GM21528 (cell line): Measurements from ENCODE around the gene EDRF1.
"Not testable (repeated sequence)": the region's sequence is repeated elsewhere in the genome, so short reads cannot be mapped to it uniquely, and the experiment has no call there.

ENCODE experiments used
- ATAC-seq: cut with Tn5 transposase; IDR thresholded peaks from one replicate; pipeline ENCODE4 v1.9.1; 2021; ENCODE audit warnings: mild to moderate bottlenecking, moderate library complexity; ENCODE audit not compliant: unreplicated experiment, low FRiP score

EDRF1 gene

DNA sequence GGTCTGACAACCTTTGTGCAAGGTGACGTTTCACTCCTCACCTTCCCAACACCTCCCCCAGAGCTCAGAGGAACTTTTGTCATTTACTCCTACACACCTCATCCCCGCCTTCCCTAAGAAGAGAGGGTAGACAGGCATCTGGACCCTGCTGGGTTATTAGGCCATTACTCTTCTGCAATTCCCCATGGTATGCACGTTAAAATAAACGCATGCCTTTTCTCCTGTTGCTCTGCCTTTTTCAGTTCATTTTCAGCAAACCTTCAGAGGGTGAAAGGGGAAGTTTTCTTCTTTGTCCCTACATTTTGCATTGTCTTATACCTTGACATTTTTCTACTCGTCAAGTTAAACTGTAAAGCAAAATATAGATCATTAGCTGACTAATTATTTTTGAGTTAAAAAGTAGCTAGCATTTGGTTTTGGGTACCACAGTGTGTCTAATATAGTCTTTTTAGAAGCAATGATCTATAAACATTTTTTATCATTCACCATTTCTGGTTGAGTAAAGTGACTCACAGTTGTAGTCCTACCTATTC, 10.5 kb upstream of the EDRF1 start:
- ATAC-seq, result no peak

DNA sequence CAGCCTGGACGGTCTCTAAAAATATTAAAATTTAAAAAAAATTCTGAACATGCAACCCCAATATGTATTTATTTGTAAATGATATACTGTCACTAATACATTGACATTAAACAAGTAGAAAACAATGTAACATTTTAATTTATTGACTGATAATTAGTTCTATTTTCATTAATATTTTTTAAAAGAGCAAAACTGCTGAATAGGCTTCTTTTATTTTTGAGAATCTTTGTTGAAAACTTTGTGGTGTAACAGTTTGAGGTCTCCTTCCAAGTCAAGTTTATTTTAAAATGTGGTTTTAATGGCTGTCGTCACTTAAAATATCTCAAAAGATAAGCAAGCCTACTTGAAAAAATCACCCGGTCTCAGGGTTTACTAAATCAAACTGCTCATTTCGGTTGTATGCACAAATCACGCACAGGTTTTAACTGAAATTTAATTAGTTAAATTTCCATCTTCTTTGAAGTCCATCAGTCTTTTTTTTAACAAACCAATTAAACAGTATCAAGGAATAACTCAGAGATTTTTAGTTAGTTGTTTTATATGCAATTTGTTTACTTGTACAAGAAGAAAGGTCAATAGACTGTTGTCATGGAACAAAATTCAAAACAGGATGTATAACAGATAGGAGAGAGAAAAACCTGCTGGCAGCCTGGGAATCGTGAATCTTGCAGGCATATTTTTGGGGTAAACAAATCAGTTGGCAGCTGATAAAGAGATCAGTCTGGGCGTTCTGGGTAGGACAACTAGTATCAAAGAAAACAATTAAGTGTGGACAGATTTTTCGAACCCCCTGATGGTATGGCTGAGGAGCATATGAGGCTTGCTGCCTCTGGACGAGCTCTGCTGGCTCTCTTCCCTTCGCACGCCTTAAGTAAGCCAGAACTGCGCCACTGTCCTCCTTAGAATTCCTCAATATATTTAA, 9.7 kb upstream of the EDRF1 start:
- no peak for ATAC-seq

DNA sequence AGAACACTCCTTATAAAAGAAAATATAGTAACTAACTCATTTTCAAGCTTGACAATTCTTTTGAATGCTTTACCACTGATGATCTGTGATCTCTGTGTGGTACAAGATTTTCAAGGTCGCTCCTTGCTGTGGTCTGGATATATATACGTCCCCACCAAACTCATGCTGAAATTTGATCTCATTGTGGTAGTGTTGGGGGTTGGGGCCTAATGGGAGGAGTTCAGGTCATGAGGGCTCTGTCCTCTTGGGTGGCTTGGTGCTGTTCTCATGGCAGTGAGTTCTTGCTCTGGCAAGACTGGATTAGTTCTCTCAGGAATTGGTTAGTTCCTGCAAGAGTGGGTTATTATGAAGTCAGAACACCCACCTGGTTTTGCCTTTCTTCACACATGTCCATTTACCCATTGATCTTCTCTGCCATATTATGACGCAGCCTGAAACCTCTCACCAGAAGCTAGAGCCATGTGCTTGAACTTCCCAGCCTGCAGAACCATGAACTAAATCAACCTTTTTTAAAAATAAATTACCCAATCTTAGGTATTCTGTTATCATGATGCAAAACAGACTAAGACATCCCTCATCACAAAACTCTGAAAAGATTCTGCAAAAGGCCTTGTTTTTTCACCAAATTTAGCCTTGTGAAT, 8.3 kb upstream of the EDRF1 start:
- no peak for ATAC-seq

DNA sequence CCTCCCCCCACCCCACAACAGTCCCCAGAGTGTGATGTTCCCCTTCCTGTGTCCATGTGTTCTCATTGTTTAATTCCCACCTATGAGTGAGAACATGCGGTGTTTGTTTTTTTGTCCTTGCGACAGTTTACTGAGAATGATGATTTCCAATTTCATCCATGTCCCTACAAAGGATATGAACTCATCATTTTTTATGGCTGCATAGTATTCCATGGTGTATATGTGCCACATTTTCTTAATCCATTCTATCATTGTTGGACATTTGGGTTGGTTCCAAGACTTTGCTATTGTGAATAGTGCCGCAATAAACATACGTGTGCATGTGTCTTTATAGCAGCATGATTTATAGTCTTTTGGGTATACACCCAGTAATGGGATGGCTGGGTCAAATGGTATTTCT, 4.8 kb upstream of the EDRF1 start:
- ATAC-seq, result not testable (repeated sequence)

DNA sequence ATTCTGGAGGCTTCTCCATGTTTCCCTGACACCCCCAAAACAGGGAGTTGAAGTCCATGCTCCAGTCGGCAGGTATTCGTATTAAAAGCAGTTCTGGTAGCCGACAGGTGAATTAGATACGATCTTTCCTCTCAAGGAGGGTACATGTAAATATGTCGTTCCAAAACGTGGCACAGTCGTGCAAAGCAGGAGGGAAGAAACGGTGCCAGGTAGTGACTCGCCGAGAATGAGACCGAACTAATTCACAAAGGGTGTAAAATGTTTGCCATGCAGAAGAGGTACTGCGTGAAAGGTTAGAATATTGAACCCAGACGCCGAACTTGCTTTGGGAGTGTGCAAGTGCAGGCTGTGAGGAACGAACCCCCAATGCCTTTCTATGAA, 483 bp downstream of the EDRF1 start:
- peak; percentile 6 for ATAC-seq

DNA sequence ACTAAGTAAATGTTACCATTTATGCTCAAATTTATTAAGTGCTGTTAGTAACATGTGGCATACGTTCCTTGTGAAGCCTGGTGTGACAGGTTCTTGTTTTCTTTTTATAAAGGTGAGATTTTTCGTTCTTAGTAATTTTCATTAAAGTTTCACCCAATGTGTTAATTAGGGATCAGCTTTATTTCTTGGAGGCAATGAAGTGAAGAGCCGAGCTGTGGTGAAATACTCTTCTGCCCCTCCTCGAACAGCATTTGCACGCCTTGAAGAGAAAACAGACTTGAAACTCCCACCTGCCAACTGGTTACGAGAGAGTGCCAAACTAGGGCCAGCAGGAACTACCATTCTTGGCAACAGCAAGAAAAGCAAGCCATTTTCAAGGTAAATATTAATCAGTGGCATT, 1.5 kb downstream of the EDRF1 start:
- peak; percentile 46 for ATAC-seq

DNA sequence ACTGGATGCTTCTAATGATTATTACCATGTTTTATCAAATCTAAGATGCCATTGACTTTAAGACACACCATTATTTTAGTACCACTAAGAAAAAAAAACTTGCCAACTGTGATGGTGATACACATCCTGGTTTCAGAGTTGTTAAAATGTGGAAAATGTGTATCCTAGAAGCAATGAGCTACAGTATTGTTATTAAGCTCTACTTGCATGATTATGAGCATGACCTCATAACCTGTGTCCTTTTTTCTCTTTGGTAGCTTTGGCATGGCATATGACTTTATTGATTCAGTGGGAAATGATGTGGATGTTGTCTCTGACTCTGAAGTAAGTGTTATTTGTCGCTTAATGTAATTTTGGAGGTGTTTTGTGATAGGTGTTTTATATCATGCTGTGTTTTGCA, 3.3 kb downstream of the EDRF1 start:
- no peak for ATAC-seq

DNA sequence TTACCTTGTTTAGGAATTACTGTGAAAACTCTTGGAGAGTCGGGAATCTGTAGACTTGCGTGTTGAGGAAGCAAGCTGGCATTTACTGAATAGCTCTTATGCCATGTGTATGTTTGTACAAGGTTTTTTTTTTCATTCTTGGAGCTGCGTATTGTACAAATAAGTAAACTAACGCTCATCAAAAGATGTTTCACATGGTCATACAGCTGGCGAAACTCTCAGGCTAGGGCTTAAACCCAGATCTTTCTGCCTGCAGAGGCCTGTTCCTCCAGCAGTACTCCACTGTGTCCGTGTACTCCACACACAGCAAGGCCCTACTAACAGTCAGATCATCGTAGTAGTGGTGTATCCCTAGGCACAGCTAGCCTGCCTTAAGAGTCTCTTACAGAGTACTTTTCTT, 7.4 kb downstream of the EDRF1 start:
- ATAC-seq, result no peak

DNA sequence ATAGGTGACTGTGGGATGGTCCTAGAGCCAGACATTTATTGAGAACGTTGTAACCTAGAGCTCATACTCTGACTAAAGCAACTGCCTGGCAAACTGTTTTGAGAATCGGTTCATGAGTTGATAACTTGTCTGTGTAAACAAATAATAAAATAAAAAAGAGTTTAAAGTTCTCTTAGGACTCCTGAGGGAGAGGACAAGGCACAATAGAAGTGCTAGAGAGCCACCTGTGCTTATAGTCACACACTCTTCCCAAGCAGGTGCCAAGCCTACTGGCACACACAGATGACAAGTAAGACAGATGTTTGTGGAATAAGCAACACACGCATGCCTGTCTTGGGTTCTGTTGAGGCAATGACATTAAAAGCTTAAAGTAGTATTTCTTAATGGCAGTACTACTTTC, 7.9 kb downstream of the EDRF1 start:
- no peak for ATAC-seq

DNA sequence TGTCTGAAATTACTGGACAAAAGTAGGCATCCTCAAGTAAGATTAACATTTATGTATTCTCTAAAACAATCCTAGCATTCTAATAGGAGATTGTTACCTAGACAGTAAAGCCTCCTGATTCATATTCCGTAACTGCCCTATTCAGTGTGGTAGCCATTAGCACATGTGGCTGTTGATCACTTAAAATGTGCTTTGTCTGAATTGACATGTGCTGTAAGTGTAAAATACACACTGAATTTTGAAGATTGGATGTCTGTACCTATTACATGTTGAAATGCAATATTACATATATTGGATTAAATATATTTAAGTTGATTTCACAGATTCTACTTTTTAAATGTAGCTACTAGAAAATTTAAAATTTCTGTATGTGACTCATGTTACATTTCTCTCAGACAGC, 14.6 kb downstream of the EDRF1 start:
- ATAC-seq, result no peak

DNA sequence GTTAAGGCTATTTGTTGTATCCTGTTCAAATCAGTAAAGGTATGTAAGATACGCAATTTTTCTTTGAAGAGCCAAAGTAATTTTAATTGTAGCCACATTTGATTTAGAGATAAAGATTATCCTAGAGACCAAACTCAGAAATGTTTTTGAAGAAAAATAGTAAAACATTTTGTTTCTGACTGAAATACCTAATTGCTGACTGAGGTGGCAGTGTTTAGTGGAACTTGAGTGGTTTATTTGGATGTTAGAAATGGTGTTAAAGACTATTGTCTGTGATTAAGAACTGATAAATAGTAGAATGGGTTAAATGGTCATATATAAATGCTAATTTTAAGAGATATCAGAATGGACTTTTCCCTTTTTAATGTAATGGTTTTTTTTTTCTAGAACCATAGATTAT, 15.3 kb downstream of the EDRF1 start:
- no peak for ATAC-seq

DNA sequence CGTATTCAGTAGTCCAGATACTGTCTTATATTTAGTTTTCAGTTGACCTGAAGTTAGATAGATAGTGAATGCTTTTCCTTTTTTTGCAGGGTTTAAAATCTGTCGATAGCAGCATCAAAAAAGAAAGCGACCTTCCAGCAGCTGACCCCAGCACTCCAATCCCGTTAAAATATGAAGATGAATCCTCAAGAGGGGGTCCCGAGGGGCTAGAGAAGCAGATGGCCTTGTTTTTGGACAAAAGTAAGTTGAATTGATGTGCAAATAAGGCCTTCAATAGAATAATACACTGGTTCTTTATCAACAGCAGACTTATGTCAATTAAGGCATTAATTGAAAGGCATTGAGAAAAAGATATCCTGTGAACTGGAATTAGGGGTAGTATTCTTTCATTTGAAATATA, 18.7 kb downstream of the EDRF1 start:
- ATAC-seq, result no peak

DNA sequence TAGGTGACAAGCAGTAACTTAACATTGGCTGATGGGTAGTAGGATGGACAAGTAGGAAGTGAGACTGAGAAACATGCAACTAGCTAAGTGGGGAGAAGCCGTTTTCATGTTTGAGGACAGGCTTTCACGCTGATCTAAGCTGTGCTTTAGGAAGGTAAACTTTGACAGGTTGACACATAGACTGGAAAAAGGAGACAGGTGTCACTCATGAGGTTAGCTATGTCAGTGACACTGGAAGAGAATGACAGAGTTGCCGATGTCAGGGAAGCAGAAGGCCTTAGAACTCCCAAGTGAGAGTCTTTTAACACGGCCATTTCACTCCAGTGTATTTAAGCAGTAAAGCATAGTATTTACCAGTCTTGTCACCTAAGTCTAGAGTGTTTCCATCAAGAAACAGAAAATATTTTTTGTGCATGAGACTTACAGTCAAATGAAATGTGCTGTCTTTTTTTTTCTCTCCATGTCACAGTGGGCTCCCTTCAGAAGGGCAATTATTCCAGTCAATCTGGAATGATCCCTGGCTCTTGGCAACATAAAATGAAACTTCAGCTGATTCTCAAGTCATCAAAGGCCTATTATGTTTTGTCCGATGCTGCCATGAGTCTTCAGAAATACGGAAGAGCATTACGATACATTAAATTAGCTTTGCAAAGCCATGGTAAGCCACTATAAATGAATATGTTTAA, 20.6 kb downstream of the EDRF1 start:
- ATAC-seq, result no peak

DNA sequence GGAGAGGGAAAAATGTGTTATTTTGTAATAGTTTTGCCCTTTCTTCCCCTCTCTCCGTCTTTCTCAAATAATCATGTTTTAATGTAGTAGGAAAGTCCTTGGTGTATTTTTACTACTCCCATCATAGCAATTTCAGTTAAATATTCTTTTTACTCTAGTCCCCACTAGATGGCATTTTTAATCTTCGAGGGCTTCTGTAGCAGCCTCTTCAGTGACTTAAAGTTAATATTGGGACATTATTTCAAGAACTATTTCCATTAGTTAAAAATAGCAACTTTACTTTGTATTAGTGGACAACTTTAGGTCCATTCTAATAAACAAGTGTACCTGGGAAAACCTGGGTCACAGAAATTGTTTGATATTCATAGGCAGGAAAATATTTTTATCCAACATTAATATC, 23.0 kb downstream of the EDRF1 start:
- ATAC-seq, result no peak

DNA sequence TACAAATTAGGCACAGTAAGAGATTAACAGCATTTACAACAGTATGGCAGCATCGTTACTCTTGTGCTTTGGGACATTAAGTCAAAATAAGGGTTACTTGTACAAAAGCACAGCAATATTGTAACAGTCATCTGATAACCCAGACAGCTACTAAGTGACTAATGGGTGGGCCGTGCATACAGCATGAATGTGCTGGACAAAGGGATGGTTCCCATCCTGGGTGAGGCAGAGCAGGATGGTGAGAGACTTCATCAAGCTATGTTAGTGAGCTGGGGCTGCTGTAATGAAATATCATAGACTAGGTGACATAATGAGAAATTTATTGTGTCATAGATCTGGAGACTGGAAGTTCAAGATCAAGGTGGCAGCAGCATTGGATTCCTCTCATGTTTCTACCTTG, 25.4 kb downstream of the EDRF1 start:
- ATAC-seq, result no peak

DNA sequence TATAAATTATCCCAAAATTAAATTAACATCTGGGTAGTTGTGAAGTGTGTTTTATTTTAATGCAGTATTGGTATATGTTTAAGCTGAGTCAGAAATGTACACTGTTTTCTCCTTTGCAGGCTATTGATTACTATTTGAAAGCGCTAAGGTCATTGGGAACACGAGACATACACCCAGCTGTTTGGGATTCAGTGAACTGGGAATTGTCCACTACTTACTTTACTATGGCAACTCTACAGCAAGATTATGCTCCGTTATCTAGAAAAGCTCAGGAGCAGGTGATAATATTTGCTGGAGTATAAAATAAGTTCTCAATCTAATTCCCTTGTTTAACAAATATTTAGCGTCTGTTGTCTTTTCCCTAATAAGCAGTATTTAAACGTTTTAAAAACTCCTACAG, 27.9 kb downstream of the EDRF1 start:
- no peak for ATAC-seq

DNA sequence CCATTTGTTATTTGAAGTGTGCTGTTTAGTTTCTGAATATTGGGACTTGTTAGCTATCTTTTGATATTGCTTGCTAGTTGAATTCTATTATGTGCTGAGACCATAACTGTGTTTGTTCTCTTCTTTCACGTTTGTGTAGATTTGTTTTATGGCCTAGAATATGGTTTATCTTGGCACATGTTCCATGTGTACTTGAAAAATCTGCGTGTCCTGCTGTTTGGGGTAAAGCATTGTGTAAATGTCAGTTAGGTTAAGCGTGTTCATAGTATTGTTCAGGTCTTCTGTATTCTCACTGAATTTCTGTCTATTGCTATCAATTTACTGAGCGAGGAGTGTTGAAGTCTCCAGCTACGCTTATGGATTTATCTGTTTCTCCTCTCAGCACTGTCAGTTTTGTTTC, 36.7 kb downstream of the EDRF1 start:
- no peak for ATAC-seq

DNA sequence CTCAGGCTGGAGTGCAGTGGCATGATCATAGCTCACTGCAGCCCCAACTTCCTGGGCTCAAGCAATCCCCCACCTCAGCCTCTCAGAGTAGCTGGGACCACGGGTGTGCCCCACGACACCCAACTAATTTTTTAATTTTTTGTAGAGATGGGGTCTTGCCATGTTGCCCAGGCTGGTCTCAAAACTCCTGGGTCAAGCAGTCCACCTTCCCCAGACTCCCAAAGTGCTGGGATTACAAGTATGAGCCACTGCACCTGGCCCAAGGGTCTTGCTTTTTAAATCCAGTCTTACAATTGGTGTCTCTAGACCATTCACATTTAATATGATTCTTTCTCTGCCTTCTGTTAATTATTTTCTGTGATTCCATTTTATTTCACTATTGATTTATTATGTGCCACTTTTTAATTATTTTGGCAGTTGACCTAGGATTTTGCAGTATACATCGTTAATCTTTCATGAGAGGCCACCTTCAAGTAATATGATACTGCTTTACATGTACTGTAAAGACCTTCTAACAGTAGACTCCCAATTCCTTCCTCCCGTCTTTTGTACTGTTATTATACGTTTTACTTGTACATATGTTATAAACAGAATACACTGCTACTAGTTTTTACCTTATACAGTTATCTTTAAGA, 37.5 kb downstream of the EDRF1 start:
- ATAC-seq, result no peak

DNA sequence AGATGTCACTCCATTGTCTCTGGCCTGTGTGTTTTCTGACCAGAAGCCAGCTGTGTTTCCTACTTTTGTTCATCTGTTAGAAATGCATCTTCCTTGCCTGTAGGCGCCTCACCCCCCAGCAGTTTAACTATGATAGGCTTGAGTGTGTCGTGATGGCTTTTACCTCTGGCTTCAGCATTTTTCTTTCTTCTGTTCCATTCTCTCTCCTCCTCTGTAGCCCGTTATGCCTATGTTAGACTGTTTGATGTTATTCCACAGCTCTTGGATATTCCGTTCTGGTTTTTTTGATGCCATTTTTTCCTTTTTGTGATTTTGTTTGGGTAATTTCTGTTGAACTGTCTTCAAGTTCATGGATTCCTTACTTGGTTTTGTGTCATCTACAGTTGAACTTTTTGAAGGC, 38.2 kb downstream of the EDRF1 start:
- ATAC-seq, result no peak

DNA sequence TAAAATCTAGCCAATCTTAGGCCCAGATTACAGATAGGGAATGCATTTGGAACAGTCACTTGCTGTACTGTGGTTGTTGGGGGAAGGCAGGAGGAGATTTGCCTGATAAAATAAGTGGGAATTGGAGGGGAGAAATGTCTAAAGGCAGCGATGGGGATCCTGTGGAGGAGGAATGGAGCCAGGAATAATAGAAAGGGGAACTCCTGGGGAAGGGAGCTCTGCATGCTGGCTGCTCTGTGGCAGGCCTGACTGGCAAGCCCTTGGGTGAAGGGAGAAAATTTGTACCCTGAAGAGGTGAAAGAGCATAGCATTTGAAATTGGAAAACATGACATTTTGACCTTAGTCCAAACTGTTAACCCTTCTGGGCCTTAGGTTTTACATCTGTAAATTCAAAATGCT, 42.5 kb downstream of the EDRF1 start:
- ATAC-seq, result no peak
